Measurements from ENCODE around the gene TGFBR2.

DNA sequence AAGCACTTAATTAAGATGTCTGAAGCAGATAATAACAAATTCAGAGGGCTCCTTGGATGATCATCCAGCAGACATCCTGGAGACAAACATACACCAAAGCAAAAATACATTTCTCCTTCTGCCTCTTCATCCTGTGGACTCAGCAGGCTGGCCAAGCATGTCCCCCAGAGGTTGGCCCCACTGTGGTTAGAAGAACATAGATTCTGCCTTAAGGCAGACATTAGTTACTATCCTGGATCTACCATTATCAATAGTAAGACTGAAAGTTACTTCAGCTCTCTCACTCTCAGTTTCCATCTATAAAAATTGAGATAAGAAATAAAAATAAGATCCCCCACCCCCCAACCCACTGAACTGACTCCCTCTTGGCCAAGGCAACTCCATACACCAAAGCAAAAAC lies 28.6 kb upstream of the TGFBR2 start:
- TF ChIP-seq, protein P1, sequence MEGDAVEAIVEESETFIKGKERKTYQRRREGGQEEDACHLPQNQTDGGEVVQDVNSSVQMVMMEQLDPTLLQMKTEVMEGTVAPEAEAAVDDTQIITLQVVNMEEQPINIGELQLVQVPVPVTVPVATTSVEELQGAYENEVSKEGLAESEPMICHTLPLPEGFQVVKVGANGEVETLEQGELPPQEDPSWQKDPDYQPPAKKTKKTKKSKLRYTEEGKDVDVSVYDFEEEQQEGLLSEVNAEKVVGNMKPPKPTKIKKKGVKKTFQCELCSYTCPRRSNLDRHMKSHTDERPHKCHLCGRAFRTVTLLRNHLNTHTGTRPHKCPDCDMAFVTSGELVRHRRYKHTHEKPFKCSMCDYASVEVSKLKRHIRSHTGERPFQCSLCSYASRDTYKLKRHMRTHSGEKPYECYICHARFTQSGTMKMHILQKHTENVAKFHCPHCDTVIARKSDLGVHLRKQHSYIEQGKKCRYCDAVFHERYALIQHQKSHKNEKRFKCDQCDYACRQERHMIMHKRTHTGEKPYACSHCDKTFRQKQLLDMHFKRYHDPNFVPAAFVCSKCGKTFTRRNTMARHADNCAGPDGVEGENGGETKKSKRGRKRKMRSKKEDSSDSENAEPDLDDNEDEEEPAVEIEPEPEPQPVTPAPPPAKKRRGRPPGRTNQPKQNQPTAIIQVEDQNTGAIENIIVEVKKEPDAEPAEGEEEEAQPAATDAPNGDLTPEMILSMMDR (conservative IDR thresholded peaks at IDR 0.05; ENCODE audit: low read depth in 2 of 2) = no peak
- TF ChIP-seq EZH2 (IDR thresholded peaks at IDR 0.05; ENCODE audit: low read depth, unreplicated experiment) (no peak), JUNB (IDR thresholded peaks at IDR 0.05; ENCODE audit: unreplicated experiment) (no peak), CREB1 (CRISPR knock-in tag; IDR thresholded peaks at IDR 0.05; ENCODE audit: low read depth) (no peak), POLR2AphosphoS5 (IDR thresholded peaks at IDR 0.05; ENCODE audit: low read depth) (no peak), NANOG (IDR thresholded peaks at IDR 0.05; ENCODE audit: borderline replicate concordance) (no peak), ZNF331 (CRISPR knock-in tag; IDR thresholded peaks at IDR 0.05; ENCODE audit: low read depth) (no peak), ZNF114 (CRISPR knock-in tag; IDR thresholded peaks at IDR 0.05) (no peak)
- TF ChIP-seq, protein P2, sequence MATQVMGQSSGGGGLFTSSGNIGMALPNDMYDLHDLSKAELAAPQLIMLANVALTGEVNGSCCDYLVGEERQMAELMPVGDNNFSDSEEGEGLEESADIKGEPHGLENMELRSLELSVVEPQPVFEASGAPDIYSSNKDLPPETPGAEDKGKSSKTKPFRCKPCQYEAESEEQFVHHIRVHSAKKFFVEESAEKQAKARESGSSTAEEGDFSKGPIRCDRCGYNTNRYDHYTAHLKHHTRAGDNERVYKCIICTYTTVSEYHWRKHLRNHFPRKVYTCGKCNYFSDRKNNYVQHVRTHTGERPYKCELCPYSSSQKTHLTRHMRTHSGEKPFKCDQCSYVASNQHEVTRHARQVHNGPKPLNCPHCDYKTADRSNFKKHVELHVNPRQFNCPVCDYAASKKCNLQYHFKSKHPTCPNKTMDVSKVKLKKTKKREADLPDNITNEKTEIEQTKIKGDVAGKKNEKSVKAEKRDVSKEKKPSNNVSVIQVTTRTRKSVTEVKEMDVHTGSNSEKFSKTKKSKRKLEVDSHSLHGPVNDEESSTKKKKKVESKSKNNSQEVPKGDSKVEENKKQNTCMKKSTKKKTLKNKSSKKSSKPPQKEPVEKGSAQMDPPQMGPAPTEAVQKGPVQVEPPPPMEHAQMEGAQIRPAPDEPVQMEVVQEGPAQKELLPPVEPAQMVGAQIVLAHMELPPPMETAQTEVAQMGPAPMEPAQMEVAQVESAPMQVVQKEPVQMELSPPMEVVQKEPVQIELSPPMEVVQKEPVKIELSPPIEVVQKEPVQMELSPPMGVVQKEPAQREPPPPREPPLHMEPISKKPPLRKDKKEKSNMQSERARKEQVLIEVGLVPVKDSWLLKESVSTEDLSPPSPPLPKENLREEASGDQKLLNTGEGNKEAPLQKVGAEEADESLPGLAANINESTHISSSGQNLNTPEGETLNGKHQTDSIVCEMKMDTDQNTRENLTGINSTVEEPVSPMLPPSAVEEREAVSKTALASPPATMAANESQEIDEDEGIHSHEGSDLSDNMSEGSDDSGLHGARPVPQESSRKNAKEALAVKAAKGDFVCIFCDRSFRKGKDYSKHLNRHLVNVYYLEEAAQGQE (IDR thresholded peaks at IDR 0.05; ENCODE audit: unreplicated experiment) = no peak
- TF ChIP-seq, protein P3, sequence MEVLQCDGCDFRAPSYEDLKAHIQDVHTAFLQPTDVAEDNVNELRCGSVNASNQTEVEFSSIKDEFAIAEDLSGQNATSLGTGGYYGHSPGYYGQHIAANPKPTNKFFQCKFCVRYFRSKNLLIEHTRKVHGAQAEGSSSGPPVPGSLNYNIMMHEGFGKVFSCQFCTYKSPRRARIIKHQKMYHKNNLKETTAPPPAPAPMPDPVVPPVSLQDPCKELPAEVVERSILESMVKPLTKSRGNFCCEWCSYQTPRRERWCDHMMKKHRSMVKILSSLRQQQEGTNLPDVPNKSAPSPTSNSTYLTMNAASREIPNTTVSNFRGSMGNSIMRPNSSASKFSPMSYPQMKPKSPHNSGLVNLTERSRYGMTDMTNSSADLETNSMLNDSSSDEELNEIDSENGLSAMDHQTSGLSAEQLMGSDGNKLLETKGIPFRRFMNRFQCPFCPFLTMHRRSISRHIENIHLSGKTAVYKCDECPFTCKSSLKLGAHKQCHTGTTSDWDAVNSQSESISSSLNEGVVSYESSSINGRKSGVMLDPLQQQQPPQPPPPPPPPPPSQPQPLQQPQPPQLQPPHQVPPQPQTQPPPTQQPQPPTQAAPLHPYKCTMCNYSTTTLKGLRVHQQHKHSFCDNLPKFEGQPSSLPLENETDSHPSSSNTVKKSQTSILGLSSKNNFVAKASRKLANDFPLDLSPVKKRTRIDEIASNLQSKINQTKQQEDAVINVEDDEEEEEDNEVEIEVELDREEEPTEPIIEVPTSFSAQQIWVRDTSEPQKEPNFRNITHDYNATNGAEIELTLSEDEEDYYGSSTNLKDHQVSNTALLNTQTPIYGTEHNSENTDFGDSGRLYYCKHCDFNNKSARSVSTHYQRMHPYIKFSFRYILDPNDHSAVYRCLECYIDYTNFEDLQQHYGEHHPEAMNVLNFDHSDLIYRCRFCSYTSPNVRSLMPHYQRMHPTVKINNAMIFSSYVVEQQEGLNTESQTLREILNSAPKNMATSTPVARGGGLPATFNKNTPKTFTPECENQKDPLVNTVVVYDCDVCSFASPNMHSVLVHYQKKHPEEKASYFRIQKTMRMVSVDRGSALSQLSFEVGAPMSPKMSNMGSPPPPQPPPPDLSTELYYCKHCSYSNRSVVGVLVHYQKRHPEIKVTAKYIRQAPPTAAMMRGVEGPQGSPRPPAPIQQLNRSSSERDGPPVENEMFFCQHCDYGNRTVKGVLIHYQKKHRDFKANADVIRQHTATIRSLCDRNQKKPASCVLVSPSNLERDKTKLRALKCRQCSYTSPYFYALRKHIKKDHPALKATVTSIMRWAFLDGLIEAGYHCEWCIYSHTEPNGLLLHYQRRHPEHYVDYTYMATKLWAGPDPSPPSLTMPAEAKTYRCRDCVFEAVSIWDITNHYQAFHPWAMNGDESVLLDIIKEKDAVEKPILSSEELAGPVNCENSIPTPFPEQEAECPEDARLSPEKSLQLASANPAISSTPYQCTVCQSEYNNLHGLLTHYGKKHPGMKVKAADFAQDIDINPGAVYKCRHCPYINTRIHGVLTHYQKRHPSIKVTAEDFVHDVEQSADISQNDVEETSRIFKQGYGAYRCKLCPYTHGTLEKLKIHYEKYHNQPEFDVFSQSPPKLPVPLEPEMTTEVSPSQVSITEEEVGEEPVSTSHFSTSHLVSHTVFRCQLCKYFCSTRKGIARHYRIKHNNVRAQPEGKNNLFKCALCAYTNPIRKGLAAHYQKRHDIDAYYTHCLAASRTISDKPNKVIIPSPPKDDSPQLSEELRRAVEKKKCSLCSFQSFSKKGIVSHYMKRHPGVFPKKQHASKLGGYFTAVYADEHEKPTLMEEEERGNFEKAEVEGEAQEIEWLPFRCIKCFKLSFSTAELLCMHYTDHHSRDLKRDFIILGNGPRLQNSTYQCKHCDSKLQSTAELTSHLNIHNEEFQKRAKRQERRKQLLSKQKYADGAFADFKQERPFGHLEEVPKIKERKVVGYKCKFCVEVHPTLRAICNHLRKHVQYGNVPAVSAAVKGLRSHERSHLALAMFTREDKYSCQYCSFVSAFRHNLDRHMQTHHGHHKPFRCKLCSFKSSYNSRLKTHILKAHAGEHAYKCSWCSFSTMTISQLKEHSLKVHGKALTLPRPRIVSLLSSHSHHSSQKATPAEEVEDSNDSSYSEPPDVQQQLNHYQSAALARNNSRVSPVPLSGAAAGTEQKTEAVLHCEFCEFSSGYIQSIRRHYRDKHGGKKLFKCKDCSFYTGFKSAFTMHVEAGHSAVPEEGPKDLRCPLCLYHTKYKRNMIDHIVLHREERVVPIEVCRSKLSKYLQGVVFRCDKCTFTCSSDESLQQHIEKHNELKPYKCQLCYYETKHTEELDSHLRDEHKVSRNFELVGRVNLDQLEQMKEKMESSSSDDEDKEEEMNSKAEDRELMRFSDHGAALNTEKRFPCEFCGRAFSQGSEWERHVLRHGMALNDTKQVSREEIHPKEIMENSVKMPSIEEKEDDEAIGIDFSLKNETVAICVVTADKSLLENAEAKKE (CRISPR knock-in tag; IDR thresholded peaks at IDR 0.05) = no peak
- TF ChIP-seq, protein P4, sequence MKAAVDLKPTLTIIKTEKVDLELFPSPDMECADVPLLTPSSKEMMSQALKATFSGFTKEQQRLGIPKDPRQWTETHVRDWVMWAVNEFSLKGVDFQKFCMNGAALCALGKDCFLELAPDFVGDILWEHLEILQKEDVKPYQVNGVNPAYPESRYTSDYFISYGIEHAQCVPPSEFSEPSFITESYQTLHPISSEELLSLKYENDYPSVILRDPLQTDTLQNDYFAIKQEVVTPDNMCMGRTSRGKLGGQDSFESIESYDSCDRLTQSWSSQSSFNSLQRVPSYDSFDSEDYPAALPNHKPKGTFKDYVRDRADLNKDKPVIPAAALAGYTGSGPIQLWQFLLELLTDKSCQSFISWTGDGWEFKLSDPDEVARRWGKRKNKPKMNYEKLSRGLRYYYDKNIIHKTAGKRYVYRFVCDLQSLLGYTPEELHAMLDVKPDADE (IDR thresholded peaks at IDR 0.05) = no peak

Data from GM23338 (cell line).